ENCODE data around the gene TNK2. TPM values are rescaled to one million over a fixed set of nuclear protein-coding genes. Genes with fewer than 3 reads are reported as not detected.

The TNK2 gene
- total RNA-seq, 2 experiments from 2014 or later: 110 to 127 TPM

- DNase-seq (no peak), ATAC-seq (no peak)
- peak overlapping the region; percentile 87 for H3K4me3 Mint-ChIP-seq
- H3K4me1 Mint-ChIP-seq (ENCODE audit: low read depth): peaks cover 74% of the 10 kb centered on the region
- H3K9me3 Mint-ChIP-seq (ENCODE audit: insufficient read depth): no peaks in the 10 kb centered on the region
- peak overlapping the region; percentile 93 for H3K27ac Mint-ChIP-seq
- CTCF ChIA-PET: interaction anchor here (1.1 to 6.4 kb wide), 4 partner anchors 10 to 36 kb away, joined by 4 to 144 read pairs (median 60); partner anchors contain the start of gene TNK2
- POLR2A ChIA-PET: interaction anchor here (5.5 kb wide), 1 partner anchor 10 kb away, joined by 160 read pairs; the partner anchor contains the start of gene TNK2
- peaks cover 13% of the 10 kb centered on the region for H3K36me3 Mint-ChIP-seq (ENCODE audit: low read depth)
- H3K27me3 Mint-ChIP-seq (ENCODE audit: low read depth): no peaks in the 10 kb centered on the region
These were observed 11.1 kb downstream of the TNK2 start for GRCh38 chr3:195897081-195897852.

DNA sequence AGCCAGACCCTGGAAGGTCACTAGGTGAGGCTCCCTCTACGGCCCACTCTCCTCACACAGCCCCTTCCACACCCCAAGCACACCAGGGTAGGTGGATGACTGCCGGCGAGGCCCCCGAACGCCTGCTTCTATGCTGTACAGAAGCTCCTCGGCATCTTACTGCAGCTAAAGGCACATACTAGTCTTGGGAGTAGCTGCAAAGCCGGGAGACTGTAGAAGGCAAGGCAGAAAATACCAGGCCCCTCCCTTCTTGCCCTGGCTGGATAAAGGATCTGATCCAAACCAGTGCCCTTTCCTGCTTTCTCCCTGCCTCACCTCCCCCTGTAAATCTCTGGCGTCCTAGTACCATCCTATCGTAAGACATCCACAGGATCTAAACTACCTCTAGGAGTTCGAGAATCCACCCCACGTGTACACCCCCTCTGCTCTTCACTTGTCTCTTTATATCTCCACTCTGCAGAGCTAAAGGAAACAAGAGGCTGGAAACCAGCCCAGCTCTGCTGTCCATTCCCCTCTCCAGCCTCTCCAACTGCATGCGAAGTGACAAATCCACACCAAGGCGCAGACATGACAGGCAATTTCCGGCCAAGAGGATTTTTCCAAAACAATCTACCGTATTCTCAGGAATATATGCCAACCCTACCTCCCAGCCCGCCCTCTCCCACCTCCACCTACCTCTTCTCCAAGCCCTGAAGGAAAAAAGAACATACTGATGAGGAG lies 11.8 kb downstream of the TNK2 start:
- Mint-ChIP-seq H3K27me3 (ENCODE audit: low read depth) (no peaks in the 10 kb centered on the region), H3K9me3 (ENCODE audit: insufficient read depth) (no peaks in the 10 kb centered on the region), H3K4me1 (ENCODE audit: low read depth) (peaks cover 66% of the 10 kb centered on the region), H3K27ac (peak overlapping the region; percentile 93), H3K4me3 (peak overlapping the region; percentile 87), H3K36me3 (ENCODE audit: low read depth) (peaks cover 13% of the 10 kb centered on the region)
- CTCF ChIA-PET: interaction anchor here (1.1 to 6.4 kb wide), 8 partner anchors 11 to 41 kb away, joined by 4 to 144 read pairs (median 17); partner anchors contain the start of gene TNK2
- POLR2A ChIA-PET: interaction anchor here (0.6 to 5.5 kb wide), 5 partner anchors 10 to 456 kb away, joined by 3 to 160 read pairs (median 4); partner anchors contain the start of gene TNK2
- DNase-seq (no peak), ATAC-seq (no peak)

DNA sequence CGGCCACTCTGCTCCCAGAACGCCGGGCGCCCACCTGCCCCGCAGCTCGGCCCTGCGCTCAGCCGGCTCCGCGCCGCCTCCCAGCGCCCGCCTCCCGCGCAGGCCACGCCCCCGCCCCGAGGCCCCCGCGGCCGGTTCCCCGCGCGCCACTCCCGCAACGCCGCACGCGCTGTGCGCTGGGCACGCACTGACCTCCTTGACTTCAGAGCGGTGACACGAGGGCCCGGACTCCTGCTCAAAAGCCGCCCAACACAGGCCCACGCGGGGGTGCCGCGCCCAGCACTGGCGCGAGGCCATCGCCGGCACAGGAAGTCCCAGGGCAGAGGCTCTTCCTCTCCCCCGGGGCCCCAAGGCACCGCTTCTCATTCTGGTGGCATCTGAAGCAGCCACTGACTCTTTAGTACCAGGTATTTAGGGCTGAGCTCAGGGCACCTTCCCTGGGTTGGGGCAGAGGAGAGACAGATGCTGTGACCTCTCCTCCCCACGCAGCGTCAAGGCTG lies 12.4 kb downstream of the TNK2 start:
- Mint-ChIP-seq H3K9me3 (ENCODE audit: insufficient read depth) (no peaks in the 10 kb centered on the region), H3K27ac (peak overlapping the region; percentile 93), H3K4me1 (ENCODE audit: low read depth) (peaks cover 60% of the 10 kb centered on the region), H3K36me3 (ENCODE audit: low read depth) (peaks cover 13% of the 10 kb centered on the region), H3K4me3 (peak overlapping the region; percentile 87), H3K27me3 (ENCODE audit: low read depth) (no peaks in the 10 kb centered on the region)
- CTCF ChIA-PET: interaction anchor here (0.6 to 6.4 kb wide), 11 partner anchors 10 to 290 kb away, joined by 3 to 144 read pairs (median 5); partner anchors contain the start of gene TNK2
- POLR2A ChIA-PET: interaction anchor here (0.6 to 5.5 kb wide), 4 partner anchors 9 to 286 kb away, joined by 3 to 160 read pairs (median 14); partner anchors contain the start of gene TNK2
- DNase-seq: peak; percentile 76
- ATAC-seq: peak; percentile 71

- Mint-ChIP-seq H3K27ac (peak overlapping the region; percentile 93), H3K4me1 (ENCODE audit: low read depth) (peaks cover 54% of the 10 kb centered on the region), H3K9me3 (ENCODE audit: insufficient read depth) (no peaks in the 10 kb centered on the region), H3K36me3 (ENCODE audit: low read depth) (peaks cover 13% of the 10 kb centered on the region), H3K4me3 (peak overlapping the region; percentile 87), H3K27me3 (ENCODE audit: low read depth) (no peaks in the 10 kb centered on the region)
- ChIA-PET CTCF (interaction anchor here (0.6 to 6.4 kb wide), 22 partner anchors 8 to 345 kb away, joined by 3 to 144 read pairs (median 5); partner anchors contain the start of gene TNK2), POLR2A (interaction anchor here (0.5 to 5.5 kb wide), 6 partner anchors 8 to 401 kb away, joined by 3 to 160 read pairs (median 4); partner anchors contain the start of genes APOD and TNK2)
- DNase-seq (peak; percentile 78), ATAC-seq (peak; percentile 75)
These were observed 13.1 kb downstream of the TNK2 start for GRCh38 chr3:195895078-195895860.

DNA sequence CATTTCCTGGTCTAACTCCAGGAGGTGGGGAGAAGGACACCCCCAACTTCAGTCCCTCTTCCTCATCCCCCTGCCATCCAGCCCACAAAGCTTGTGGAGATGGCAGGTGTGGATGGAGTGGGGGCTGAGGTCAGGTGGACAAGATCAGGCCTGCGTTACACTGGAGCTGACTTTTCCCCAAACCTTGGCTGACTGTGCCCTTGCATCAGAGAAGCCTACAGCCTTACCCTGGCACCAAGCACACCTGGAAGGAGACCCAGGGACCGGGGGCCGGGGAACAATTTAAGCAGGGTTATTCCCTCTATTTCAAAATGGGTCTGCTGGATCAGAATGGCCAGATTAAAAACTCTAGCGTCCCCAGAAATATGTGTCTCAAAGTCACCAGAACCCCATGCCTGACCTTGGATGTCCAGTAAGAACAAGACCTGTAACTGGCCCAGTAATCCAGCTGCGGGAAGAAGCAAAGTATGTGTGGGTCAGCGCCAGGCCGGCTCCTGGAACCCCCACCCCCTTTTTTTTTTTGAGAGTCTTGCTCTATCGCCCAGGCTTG lies 14.4 kb downstream of the TNK2 start:
- no peaks in the 10 kb centered on the region for H3K27me3 Mint-ChIP-seq (ENCODE audit: low read depth)
- peak overlapping the region; percentile 53 for H3K4me3 Mint-ChIP-seq
- DNase-seq (no peak), ATAC-seq (no peak)
- peaks cover 6% of the 10 kb centered on the region for H3K36me3 Mint-ChIP-seq (ENCODE audit: low read depth)
- peaks cover 43% of the 10 kb centered on the region for H3K4me1 Mint-ChIP-seq (ENCODE audit: low read depth)
- POLR2A ChIA-PET: interaction anchor here (0.6 to 5.5 kb wide), 5 partner anchors 13 to 747 kb away, joined by 3 to 160 read pairs (median 4); partner anchors contain the start of genes APOD and TNK2
- H3K27ac Mint-ChIP-seq: no peak overlapping the region
- H3K9me3 Mint-ChIP-seq (ENCODE audit: insufficient read depth): no peaks in the 10 kb centered on the region
- CTCF ChIA-PET: interaction anchor here (1.0 to 6.4 kb wide), 16 partner anchors 8 to 451 kb away, joined by 3 to 144 read pairs (median 12); partner anchors contain the start of gene TNK2

GRCh38 chr3:195893516-195893915 lies 14.8 kb downstream of the TNK2 start:
- ChIA-PET POLR2A (interaction anchor here (5.5 kb wide), 1 partner anchor 14 kb away, joined by 160 read pairs; the partner anchor contains the start of gene TNK2), CTCF (interaction anchor here (1.1 to 6.4 kb wide), 11 partner anchors 10 to 450 kb away, joined by 3 to 144 read pairs (median 16); partner anchors contain the start of gene TNK2)
- no peaks in the 10 kb centered on the region for H3K9me3 Mint-ChIP-seq (ENCODE audit: insufficient read depth)
- no peak for DNase-seq
- H3K27ac Mint-ChIP-seq: no peak overlapping the region
- no peak overlapping the region for H3K4me3 Mint-ChIP-seq
- H3K4me1 Mint-ChIP-seq (ENCODE audit: low read depth): peaks cover 41% of the 10 kb centered on the region
- no peak for ATAC-seq
- no peaks in the 10 kb centered on the region for H3K27me3 Mint-ChIP-seq (ENCODE audit: low read depth)
- H3K36me3 Mint-ChIP-seq (ENCODE audit: low read depth): peaks cover 11% of the 10 kb centered on the region

DNA sequence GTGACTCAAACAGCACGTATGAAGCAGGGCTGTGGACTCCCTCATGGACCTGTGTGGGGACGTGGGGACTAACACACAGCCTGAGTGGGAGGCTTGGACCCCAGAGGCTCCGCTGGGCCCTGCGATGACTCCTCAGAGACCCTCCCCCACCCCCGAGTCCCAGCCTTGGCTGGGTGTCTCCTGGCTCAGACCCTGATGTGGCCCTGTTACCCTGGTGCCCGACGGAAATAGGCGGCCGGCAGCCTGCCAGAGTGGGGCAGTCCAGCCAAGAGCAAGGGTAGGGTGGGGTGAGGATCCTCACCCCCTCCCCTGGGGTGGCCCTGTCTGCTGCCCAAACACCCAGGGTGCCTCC lies 15.3 kb downstream of the TNK2 start:
- Mint-ChIP-seq H3K27ac (no peak overlapping the region), H3K36me3 (ENCODE audit: low read depth) (peaks cover 8% of the 10 kb centered on the region), H3K4me1 (ENCODE audit: low read depth) (peaks cover 36% of the 10 kb centered on the region), H3K9me3 (ENCODE audit: insufficient read depth) (no peaks in the 10 kb centered on the region), H3K27me3 (ENCODE audit: low read depth) (no peaks in the 10 kb centered on the region), H3K4me3 (no peak overlapping the region)
- ATAC-seq (no peak), DNase-seq (no peak)
- CTCF ChIA-PET: interaction anchor here (3.1 to 6.4 kb wide), 4 partner anchors 9 to 34 kb away, joined by 12 to 144 read pairs (median 85); partner anchors contain the start of gene TNK2
- POLR2A ChIA-PET: interaction anchor here (5.5 kb wide), 1 partner anchor 14 kb away, joined by 160 read pairs; the partner anchor contains the start of gene TNK2

DNA sequence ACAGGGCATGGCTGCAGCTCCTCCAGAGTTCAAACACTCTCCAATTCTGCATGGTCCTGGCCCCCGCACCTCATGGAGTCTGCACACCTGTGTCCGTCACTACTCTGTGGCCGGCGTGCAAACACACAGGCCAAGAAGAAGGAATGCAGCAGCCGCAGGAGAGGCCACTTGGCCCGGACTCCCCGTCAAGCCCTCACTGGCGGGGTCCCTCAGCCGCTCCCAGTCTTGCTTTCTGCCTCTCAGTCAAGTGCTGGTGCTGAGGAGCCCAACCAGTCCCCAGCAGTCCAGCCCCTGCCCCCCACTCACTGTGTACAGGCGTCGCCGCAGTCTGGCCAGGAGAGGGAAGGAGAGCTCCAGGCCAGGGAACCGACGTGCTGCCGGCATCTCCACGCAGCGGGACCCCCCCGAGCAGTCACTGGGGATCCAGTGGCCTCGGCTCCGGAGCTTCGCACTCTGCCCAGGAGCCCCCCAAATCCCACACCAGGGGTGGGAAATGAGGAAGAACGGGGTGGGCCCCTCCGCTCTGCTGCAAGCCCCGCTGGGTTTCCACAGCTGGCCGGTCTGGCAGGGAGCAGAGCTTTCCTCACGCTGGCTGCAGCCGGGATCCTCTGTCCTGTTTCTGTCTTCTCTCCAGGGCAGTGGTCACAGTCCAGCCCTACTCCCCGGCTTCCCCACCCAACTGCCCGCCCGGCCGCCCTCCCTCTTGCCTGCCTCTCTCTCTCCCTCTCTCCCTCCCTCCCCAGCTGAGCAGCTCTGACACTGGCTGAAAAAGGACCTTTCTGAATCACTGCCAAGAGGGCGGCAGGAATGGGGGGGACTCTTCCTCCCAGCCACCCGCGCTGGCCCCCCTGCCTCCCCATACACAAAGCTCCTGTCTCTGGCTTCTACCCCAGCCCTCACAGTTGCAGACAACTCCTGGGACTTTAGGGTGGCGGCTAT lies 16.0 kb downstream of the TNK2 start:
- peaks cover 36% of the 10 kb centered on the region for H3K4me1 Mint-ChIP-seq (ENCODE audit: low read depth)
- ATAC-seq (no peak), DNase-seq (no peak)
- no peaks in the 10 kb centered on the region for H3K27me3 Mint-ChIP-seq (ENCODE audit: low read depth)
- H3K9me3 Mint-ChIP-seq (ENCODE audit: insufficient read depth): no peaks in the 10 kb centered on the region
- peaks cover 14% of the 10 kb centered on the region for H3K36me3 Mint-ChIP-seq (ENCODE audit: low read depth)
- ChIA-PET CTCF (interaction anchor here (0.9 to 6.4 kb wide), 4 partner anchors 21 to 42 kb away, joined by 3 to 144 read pairs (median 4); no protein-coding TSS in a partner anchor), POLR2A (interaction anchor here (0.8 to 5.5 kb wide), 3 partner anchors 15 to 29 kb away, joined by 3 to 160 read pairs (median 6); partner anchors contain the start of gene TNK2)
- no peak overlapping the region for H3K4me3 Mint-ChIP-seq
- no peak overlapping the region for H3K27ac Mint-ChIP-seq

GRCh38 chr3:195891431-195892104 lies 16.8 kb downstream of the TNK2 start:
- no peak for ATAC-seq
- H3K9me3 Mint-ChIP-seq (ENCODE audit: insufficient read depth): no peaks in the 10 kb centered on the region
- H3K36me3 Mint-ChIP-seq (ENCODE audit: low read depth): peaks cover 13% of the 10 kb centered on the region
- no peak overlapping the region for H3K27ac Mint-ChIP-seq
- no peak overlapping the region for H3K4me3 Mint-ChIP-seq
- H3K27me3 Mint-ChIP-seq (ENCODE audit: low read depth): no peaks in the 10 kb centered on the region
- H3K4me1 Mint-ChIP-seq (ENCODE audit: low read depth): peaks cover 31% of the 10 kb centered on the region
- POLR2A ChIA-PET: interaction anchor here (0.8 to 1.2 kb wide), 2 partner anchors 16 to 30 kb away, joined by 3 to 6 read pairs; partner anchors contain the start of gene TNK2
- CTCF ChIA-PET: interaction anchor here (0.9 to 6.4 kb wide), 6 partner anchors 22 to 41 kb away, joined by 3 to 144 read pairs (median 10); no protein-coding TSS in a partner anchor
- DNase-seq: no peak

Data from activated CD8-positive, alpha-beta T cell treated with anti-CD3 and anti-CD28 coated beads, Interleukin-2, amount 10 ng/mL, durations not matched to agents 7 days and 5 days (primary cell).